GM18907 (cell line): Measurements from ENCODE around the gene RAB33B.
"Not testable (repeated sequence)": the region's sequence is repeated elsewhere in the genome, so short reads cannot be mapped to it uniquely, and the experiment has no call there.

Experiments
- ATAC-seq: cut with Tn5 transposase; IDR thresholded peaks from one replicate; pipeline ENCODE4 v1.9.1; 2021; ENCODE audit warnings: mild to moderate bottlenecking, moderate library complexity; ENCODE audit not compliant: unreplicated experiment

RAB33B gene

GRCh38 chr4:139461022-139461628, 7.2 kb downstream of the RAB33B start:
- no peak for ATAC-seq

DNA sequence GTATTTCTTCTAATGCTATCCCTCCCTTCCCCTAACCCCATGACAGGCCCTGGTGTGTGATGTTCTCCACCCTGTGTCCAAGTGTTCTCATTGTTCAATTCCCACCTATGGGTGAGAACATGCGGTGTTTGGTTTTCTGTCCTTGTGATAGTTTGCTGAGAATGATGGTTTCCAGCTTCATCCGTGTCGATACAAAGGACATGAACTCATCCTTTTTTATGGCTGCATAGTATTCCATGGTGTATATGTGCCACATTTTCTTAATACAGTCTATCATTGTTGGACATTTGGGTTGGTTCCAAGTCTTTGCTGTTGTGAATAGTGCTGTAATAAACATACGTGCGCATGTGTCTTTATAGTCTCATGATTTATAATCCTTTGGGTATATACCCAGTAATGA, 10.6 kb downstream of the RAB33B start:
- not testable (repeated sequence) for ATAC-seq

- no peak for ATAC-seq
Measured at GRCh38 chr4:139465922-139466321, 12.0 kb downstream of the RAB33B start.

DNA sequence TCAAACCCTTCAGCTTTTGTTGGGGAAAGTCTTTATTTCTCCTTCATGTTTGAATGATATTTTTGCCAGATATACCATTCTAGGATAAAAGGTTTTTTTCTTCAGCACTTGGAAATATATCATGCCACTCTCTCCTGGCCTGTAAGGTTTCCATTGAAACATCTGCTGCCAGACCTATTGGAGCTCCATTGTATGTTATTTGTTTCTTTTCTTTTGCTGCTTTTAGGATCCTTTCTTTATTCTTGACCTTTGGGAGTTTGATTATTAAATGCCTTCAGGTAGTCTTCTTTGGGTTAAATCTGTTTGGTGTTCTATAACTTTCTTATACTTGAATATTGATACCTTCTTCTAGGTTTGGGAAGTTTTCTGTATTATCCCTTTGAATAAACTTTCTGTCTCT, 14.8 kb downstream of the RAB33B start:
- ATAC-seq: not testable (repeated sequence)

DNA sequence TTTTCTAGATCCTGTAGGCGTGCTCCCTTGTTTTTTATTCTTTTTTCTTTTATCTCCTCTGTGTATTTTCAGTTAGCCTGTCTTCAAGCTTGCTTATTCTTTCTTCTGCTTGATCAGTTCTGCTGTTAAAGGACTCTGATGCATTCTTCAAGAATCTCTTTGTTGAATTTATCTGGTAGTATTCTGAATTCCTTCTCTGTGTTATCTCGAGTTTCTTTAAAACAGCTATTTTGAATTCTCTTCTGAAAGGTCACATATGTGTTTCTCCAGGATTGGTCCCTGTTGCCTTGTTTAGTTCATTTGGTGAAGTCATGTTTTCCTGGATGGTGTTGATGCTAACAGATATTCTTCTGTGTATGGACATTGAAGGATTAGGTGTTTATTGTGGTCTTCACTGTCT, 15.3 kb downstream of the RAB33B start:
- no peak for ATAC-seq

- ATAC-seq: no peak
Measured at GRCh38 chr4:139469869-139470268, 15.9 kb downstream of the RAB33B start.

DNA sequence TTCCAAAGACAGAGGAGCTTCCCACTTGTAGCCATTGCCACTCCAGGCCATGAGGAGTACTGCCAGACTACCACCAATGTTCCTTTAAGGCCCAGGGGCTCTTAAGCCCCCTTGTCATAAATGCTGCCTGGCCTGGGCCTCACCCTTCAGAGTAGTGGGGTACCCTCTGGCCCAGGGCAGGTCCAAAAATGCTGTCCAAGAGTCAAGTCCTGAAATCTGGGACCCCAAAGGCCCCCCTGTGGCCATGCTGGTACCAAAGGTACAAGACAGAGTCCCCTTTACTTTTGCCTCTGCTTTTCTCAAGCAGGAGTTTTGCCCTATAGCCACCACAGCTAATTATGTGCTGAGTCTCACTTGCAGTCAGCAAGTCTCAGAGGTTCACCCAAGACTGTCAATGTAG, 16.4 kb downstream of the RAB33B start:
- ATAC-seq: no peak

GRCh38 chr4:139470997-139471665, 17.2 kb downstream of the RAB33B start:
- no peak for ATAC-seq

DNA sequence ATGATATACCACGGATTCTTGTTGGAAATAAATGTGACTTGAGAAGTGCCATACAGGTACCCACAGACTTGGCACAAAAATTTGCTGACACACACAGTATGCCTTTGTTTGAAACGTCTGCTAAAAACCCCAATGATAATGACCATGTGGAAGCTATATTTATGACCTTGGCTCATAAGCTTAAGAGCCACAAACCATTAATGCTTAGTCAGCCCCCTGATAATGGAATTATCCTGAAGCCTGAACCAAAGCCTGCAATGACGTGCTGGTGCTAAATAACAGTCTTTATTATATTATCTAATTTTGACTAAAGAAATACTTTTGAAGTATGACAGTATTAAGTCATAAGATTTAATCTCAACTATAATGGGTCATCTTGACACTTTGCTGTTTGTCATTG, 18.9 kb downstream of the RAB33B start:
- ATAC-seq: no peak

- ATAC-seq: no peak
Measured at GRCh38 chr4:139476363-139476762, 22.4 kb downstream of the RAB33B start.

DNA sequence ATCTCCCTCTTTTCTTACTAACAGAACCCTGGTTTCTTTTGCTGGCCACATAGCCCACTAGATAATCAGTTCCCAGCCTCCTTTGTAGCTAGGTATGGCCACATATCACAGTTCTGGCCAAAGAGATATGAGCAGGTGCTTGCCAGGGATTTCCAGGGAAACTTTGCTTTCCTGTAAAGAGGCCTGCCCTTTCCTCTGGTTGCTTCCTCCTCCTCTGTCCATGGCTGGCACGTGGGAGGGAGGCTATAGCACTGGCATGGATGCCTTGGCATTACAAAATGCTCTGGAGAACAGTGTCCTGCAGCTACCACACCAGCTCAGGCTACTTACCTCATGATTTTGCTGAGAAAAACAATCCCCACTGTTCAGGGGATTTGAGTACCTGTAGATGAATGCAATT, 27.5 kb downstream of the RAB33B start:
- no peak for ATAC-seq

GRCh38 chr4:139483000-139483399, 29.1 kb downstream of the RAB33B start:
- no peak for ATAC-seq

DNA sequence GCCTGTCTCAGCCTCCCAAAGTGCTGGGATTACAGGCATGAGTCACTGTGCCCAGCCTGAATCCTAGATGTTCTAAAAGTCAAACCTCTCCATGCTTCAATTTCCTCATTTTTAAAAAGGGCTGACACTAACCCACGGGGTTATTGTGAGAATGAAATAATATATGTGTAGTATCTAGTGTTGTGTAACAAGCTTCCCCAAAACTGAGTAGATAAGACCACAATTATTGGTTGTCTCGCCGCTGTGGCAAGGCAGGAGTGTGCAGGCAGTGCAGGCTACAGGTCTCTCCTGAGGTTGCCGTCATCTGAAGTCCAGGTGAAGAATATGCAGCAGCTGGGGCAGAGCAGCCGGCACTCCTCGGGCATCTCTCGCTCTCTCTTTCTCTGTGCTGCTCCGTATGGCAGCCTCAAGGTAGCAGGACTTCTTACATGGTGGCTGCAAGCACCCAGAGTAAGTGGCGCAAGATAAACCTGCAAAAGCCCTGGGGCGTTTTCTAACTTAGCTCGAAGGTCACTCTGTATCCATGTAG, 30.9 kb downstream of the RAB33B start:
- no peak for ATAC-seq

GRCh38 chr4:139488442-139488841, 34.5 kb downstream of the RAB33B start:
- ATAC-seq: no peak

GRCh38 chr4:139489638-139490037, 35.7 kb downstream of the RAB33B start:
- no peak for ATAC-seq

GRCh38 chr4:139492429-139492828, 38.5 kb downstream of the RAB33B start:
- ATAC-seq: no peak

DNA sequence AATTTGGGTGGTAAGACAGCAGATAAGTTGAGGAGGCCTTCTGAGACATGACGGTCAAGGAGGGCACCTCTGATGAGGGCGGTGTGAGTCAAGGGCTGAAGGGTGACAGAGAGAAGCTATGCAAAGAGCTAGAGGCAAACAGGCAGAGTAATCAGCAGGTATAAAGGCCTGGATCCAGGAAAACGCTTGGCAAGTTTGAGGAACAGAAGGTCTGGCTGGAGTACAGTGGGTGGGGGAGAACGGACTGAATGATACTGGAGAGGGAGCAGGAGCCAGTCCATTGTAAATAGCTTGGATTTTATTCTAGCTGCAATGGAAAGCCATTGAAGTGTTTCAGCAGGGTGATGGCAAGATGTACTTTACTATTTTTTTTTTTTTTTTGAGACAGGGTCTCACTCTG, 39.3 kb downstream of the RAB33B start:
- no peak for ATAC-seq

DNA sequence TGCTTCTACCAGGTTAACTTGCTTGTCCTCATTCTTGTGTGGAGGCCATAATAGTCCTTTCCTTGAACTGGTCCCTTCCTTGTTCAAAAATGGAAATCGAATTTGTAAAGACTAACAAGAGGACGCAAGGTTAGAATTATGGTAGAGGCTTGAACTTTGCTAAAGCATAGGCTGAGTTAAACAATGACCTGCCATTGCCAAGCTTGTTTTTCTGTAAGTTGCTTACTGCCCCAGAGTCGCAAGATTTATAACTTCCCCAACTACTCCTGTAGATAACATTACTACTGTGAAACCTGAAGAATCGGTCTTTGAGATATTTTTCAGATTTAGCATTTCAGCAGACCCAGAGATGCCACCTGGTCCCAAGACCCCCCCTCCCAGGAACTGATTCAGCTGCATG, 45.3 kb downstream of the RAB33B start:
- ATAC-seq: no peak

- ATAC-seq: no peak
Measured at GRCh38 chr4:139501117-139501516, 47.2 kb downstream of the RAB33B start.

GRCh38 chr4:139501527-139501926, 47.6 kb downstream of the RAB33B start:
- no peak for ATAC-seq

DNA sequence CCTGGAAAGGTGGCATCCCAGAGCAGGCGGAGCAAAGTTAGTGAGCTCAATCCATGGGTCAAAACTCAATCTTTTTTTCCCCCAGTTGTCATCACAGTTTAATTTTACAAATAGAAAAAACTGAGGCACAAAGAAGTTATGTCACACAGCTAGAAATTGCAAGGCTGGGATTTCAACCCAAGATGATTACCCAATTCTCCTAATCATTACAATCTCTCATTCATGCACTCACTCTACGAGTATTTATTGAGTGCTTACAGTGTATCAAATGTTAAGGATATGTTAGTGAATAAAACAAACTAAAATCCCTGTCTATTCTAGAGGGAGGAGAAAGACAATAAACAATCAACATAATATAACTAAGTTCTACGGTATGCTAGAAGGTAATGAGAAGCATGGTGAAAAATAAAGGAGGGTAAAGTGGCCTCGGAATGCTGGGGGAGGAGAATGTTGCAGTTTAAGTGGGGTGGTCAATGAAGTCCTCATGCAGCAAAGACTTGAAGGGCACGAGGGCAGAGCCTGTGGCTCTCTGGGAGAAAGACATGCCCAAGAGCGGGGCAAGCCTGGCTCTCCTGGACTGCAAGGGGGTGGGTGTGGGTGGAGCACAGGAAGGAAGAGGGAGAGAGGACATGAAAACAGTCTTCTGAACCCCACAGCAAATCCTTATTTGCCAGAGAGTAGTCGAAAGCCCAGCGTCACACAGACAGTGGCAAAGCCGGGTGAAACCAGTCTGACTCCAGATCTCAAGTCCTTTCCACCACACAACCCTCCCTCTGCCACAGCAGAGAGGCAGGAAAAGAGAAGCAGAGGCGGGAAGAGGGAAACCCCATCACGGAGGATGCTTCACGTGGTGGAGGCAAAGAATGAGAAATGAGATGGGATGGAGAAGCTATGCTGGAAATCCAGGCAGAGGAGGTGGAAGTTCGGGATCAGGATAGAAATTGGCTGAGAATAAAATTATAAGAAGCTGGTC, 48.3 kb downstream of the RAB33B start:
- no peak for ATAC-seq
